Stimulated activated CD8-positive, alpha-beta memory T cell treated with anti-CD3 and anti-CD28 coated beads, Interleukin-15, amount 100 ng/mL, for 48 hours (primary cell): Measurements from ENCODE around the gene LAMB1.
"Not testable (repeated sequence)": the region's sequence is repeated elsewhere in the genome, so short reads cannot be mapped to it uniquely, and the experiment has no call there.

Experiments
- DNase-seq, 2 donors: peaks; one replicate each; pipeline ENCODE4 v3.0.0-alpha.2; 2020; ENCODE audit warnings: low read depth in 2 of 2

The LAMB1 gene

GRCh38 chr7:108002726-108003598 lies at the start of gene LAMB1:
LAMB1 (minus strand) TSS chr7:108003161; CDS start chr7:108002885, 276 bp downstream.
- DNase-seq = no peak

- no peak for DNase-seq
Observed at GRCh38 chr7:108051454-108051853, 48.5 kb upstream of the LAMB1 start.

GRCh38 chr7:108049962-108050361 lies 47.0 kb upstream of the LAMB1 start:
- no peak for DNase-seq

DNA sequence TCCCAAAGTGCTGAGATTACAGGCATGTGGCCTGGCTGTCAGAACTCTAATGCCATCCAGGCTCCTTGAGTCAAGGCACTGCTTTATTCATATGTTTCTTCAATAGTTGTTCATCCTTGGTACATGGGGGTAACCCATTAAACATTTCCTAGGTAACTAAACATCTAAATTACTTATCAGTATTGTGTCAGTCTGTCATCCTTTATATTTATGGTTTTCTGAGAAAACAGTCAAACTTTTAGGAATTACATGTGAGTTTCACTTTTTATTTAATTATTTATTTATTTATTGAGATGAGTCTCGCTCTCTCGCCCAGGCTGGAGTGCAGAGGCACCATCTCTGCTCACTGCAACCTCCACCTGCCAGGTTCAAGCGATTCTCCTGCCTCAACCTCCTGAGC lies 45.5 kb upstream of the LAMB1 start:
- DNase-seq = no peak

DNA sequence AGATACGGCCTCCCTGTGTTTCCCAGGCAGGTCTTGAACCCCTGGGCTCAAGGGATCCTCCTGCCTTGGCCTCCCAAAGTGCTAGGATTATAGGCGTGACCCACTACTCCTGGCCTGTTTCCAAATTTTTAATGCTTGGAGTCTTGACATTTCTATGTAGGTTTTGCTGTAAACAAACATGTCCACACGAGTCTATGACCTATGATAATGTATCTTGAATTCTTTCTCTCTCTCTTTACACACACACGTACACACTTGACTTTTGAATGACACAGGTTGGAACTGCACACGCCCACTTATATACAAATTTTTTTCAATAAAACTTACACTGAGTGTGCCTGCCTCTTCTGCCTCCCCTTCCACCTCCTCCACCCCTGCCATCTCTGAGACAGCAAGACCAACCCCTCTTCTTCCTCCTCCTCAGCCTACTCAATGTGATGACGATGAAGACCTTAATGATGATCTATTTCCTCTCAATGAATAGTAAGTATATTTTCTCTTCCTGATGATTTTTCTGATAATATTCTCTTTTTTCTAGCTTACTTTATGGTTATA lies 44.1 kb upstream of the LAMB1 start:
- DNase-seq = no peak

DNA sequence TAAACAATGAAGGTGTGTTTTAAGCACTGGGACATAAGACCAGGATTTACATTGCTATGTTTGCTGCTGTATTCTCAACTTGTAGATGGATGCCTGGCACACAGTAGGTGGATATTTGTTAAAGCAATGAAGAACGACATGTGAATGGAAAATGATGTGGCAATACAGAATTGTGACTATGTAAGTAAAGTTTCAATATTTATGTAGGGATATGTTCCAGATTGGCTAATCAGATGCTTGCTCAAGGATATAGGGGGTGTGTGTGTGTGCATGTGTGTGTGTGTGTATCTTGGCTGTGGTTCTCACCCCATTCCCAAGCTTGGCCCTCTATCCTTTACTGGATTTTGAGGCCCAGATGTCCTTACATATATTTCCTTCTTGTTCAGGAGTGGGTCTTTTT lies 42.7 kb upstream of the LAMB1 start:
- no peak for DNase-seq

DNA sequence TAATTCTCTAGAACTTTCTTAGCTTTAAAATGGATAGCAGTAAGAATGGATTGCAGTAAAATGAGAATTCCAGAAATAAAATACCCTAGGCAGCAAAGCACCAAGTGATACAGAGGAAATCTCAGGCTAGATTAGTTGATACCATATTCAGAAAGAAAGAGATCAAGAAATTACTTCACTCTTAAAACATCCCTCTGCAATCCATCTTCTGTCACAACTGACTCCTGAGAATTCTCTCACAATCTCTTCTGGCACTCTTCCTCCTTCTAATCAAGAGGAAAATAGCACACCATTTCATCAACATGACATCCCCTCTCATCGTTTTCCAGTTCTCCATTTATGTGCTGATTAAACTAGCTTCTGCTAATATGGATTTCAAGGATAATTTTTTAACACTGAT lies 42.2 kb upstream of the LAMB1 start:
- no peak for DNase-seq

DNA sequence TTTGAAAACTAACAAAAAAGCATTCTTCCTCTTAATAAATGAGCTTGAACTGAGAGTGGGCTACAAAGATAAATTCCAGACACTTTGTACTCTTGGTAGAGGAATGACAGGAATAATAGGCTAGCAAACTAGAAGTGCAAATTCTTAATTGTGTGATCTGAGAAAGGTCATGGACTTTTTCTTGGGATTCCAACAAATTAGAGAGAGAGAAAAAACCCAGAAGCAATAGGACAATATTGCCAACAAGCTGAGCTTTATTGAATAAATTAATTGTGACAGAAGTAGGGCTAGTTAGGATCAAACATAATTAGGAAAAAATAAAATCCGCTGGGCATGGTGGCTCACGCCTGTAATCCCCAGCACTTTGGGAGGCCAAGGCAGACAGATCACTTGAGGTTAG lies 41.4 kb upstream of the LAMB1 start:
- no peak for DNase-seq

GRCh38 chr7:108038986-108039385 lies 36.0 kb upstream of the LAMB1 start:
- DNase-seq = no peak

GRCh38 chr7:108037741-108038140 lies 34.8 kb upstream of the LAMB1 start:
- no peak for DNase-seq

DNA sequence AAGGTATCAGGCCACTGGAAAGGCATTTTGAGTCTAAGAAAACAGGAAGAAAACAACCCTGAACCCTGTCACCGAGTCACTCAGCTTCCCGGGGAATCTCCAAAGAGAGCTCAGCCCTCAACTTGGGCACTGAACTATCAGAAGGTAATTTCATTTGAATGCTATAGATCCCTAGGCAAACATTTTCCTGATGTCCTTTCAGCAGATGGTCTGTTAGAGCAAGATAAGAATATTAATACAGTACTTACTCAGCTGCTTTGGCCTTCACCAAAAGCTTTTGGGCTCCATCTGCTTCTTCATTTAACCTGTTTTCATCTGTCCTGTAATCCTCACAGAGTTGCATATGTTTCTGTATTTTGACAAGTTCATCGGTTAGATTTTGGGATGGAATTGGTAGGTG lies 34.2 kb upstream of the LAMB1 start:
- no peak for DNase-seq

DNA sequence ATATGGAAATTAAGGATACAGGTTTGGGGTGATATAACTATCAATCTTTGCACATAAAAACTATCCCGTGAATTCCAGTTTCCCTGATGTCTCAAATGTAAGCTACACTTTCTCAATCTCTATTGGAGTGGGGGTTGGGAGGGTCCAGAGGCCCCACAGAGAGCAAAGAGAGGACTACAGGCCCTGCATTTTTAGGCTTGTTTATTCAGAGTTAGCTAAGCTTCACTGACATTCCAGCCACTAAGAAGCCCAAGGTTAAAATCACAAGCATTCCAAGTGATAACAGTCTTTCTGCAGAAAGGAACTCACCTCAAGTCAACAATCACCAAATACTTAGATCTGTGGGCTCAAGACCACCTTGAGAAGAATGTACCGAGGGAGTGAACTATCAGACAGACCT lies 31.6 kb upstream of the LAMB1 start:
- DNase-seq = no peak

DNA sequence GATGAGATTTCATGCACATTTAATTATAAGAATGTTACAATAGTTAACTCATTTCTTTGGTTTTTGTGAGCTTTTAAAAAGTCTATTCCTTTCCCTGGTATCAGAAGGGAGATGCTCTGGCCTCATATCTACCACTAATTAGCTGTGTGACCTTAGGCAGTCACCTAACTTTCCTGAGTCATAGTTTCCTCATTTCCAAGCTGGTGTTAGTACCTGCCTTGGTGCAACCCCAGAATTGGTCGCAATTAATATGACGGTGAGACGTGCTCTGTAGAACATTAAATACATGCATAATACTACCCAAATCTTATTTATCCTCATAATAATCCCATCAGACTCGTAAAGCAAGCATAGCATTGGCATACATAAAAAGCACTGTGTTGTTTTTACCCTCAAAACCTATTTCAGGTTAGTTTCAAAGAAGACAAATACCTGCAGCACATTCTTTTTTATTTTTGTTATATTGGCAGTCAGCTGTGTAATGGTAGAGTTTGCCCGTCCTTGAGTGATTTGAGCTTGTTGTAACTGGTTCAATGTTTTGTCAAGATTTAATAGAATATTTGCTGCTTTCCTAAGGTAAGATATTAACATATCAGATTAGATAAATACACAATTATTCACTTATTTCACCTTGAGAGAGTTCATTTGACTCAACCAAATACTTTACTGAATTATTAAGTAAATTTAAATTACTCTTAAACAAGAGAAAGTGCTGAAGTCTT lies 31.0 kb upstream of the LAMB1 start:
- DNase-seq = no peak

GRCh38 chr7:108033309-108033708 lies 30.3 kb upstream of the LAMB1 start:
- not testable (repeated sequence) for DNase-seq

DNA sequence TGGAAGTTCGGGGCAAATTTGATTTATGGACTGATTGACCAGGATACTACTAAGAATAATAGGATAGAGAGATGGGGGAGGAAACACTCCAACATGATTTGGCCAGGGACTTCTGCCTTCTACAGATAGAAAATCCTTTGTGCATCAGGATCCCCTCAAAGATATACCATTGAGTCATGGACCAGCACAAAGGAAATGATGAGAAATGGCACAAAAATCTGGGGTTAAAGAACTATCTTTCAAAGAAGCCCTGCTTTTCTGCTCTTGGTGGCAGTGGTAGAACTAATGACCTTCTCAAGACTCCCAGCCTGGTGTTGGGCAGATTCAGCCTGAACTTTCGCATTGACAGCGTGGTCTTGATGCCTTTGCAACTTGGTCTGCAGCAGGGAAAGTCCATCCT lies 27.6 kb upstream of the LAMB1 start:
- no peak for DNase-seq

DNA sequence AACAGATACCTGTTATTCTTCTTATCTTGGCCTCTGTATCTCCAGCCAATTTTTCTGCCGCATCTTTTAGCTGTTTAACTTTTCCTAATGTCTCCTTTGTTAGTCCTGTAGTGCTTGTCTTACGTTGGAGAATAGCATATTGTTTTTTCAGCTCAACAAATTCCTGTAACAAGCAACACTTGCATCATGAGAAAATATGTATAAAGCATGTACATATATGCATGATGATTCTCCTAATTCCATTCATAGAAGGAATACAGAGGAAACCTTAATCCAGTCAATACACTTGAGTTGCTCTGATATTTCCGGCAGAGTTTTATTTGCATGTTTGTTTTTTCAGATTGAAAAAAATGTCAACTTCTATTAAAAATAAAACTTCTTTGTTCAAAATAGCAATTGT lies 26.1 kb upstream of the LAMB1 start:
- no peak for DNase-seq

GRCh38 chr7:108028111-108028510 lies 25.1 kb upstream of the LAMB1 start:
- DNase-seq = no peak

- DNase-seq = no peak
Observed at GRCh38 chr7:108027239-108027638, 24.3 kb upstream of the LAMB1 start.

- DNase-seq = no peak
Observed at GRCh38 chr7:108026647-108027046, 23.7 kb upstream of the LAMB1 start.

- no peak for DNase-seq
Observed at GRCh38 chr7:108026116-108026515, 23.2 kb upstream of the LAMB1 start.

DNA sequence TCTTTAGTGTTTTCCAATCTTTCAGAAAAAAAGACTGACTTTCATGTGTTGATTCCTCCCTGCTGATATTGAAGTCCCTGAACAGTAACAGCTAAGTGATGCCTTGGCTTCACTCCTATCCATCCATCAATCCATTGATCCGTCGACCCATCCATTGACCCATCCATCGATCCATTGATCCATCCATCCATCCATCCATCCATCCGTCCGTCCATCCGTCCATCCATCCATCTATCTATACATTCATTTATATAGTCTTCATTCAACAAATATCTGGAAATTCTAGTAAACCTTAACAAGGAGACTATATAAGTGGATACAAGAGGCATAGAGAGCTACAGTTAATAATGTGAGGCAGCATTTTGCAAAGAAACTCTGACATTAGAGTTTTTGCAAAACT lies 21.6 kb upstream of the LAMB1 start:
- DNase-seq = no peak

DNA sequence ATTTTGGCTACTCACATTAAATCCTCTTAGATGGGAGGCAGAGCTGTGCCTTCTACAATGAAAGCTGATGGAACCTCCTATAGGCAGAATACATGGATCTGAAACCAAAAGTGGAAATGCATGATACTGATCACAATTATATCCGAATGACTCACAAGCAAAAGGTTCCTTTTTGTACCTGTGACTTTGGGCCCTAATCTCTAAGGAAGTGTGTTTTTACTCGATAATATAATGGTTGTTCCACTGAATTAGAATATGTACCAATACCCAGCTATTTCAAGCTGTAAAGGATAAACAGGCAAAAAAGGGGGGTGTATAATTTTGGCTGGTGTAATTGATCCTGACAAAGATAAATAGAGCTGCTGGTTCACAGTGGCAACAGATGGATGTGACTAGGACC lies 17.6 kb upstream of the LAMB1 start:
- no peak for DNase-seq

- no peak for DNase-seq
Observed at GRCh38 chr7:108018668-108019067, 15.7 kb upstream of the LAMB1 start.
